H1 (cell line): Measurements from ENCODE around the gene COL10A1. TPM values are rescaled to one million over a fixed set of nuclear protein-coding genes. Genes with fewer than 3 reads are reported as not detected.

Experiments
- CTCF ChIA-PET: fragments of 300-600 bp; sonication (Branson Sonifier 250); formaldehyde crosslinking; loops from one replicate; lab custom pipeline; 2021; ENCODE audit not compliant: partially characterized antibody; lab: Charles Lee
- POLR2A ChIA-PET: fragments of 300-600 bp; sonication (Branson Sonifier 250); formaldehyde crosslinking; loops from one replicate; lab custom pipeline; 2021; ENCODE audit warnings: inconsistent platforms; ENCODE audit not compliant: partially characterized antibody; lab: Charles Lee
- DNase-seq, 2 experiments: peaks; one replicate each; pipeline versions ENCODE4 v3.0.0 to v3.0.0-alpha.2; 2010 to 2022; ENCODE audit warnings: low spot score in 2 of 2, low read depth in 1 of 2, mixed read lengths in 1 of 2
- FAIRE-seq: peaks from 2 replicates; lab custom pipeline; 2011; peaks lifted over from hg19 to GRCh38; lab: Jason Lieb, UNC
- H2AFZ ChIP-seq: 2 replicates; pipeline ENCODE4 v1.8.1; 2012; ENCODE audit warnings: low read length, inconsistent platforms
- H2AK5ac ChIP-seq: 2 replicates; pipeline ENCODE4 v1.6.1; 2013; ENCODE audit warnings: low read depth, low read length
- H2BK120ac ChIP-seq: replicated peaks from 2 replicates; pipeline ENCODE3; 2013; ENCODE audit warnings: low read depth, low read length, inconsistent platforms
- H2BK12ac ChIP-seq: 2 replicates; pipeline ENCODE4 v1.6.1; 2013; ENCODE audit warnings: low read depth, low read length
- H2BK15ac ChIP-seq: 2 replicates; pipeline ENCODE4 v1.6.1; 2013; ENCODE audit warnings: low read length
- H2BK20ac ChIP-seq: 2 replicates; pipeline ENCODE4 v1.6.1; 2013; ENCODE audit warnings: low read length
- H2BK5ac ChIP-seq: 2 replicates; pipeline ENCODE4 v1.6.1; 2013; ENCODE audit warnings: low read depth, low read length
- H3K14ac ChIP-seq: 2 replicates; pipeline ENCODE4 v1.6.1; 2013; ENCODE audit warnings: inconsistent platforms; ENCODE audit not compliant: insufficient read length
- H3K18ac ChIP-seq: 2 replicates; pipeline ENCODE4 v1.6.1; 2013; ENCODE audit warnings: low read length; ENCODE audit errors: extremely low read depth
- H3K23ac ChIP-seq: 2 replicates; pipeline ENCODE4 v1.6.1; 2013; ENCODE audit warnings: inconsistent platforms; ENCODE audit not compliant: insufficient read length
- H3K23me2 ChIP-seq: 2 replicates; pipeline ENCODE4 v1.6.1; 2013; ENCODE audit warnings: low read depth, low read length
- H3K27ac ChIP-seq: 2 replicates; pipeline ENCODE4 v1.6.1; 2011; ENCODE audit warnings: low read depth, low read length, inconsistent platforms
- H3K27me3 ChIP-seq, 4 experiments: replicated peaks in 1 of 4; 1 replicate in 1 of 4; 2 replicates in 3 of 4; pipeline versions ENCODE4 v1.6.1 to v1.8.1; 2011 to 2013; ENCODE audit warnings: low read length in 3 of 4, mild to moderate bottlenecking in 3 of 4, inconsistent platforms in 2 of 4, mixed read lengths in 2 of 4, moderate library complexity in 1 of 4; ENCODE audit not compliant: control insufficient read depth in 3 of 4, insufficient read depth in 3 of 4; ENCODE audit errors: extremely low read depth in 1 of 4
- H3K36me3 ChIP-seq, 4 experiments: 2 replicates each; pipeline versions ENCODE4 v1.6.1 to v1.8.1; 2011 to 2013; ENCODE audit warnings: mild to moderate bottlenecking in 4 of 4, low read length in 3 of 4, moderate library complexity in 2 of 4, control low read depth in 1 of 4, inconsistent platforms in 1 of 4; ENCODE audit not compliant: insufficient read depth in 4 of 4, control insufficient read depth in 2 of 4
- H3K4ac ChIP-seq: replicated peaks from 2 replicates; pipeline ENCODE3; 2013; ENCODE audit warnings: low read length, low read depth, mixed read lengths, inconsistent platforms; ENCODE audit not compliant: insufficient read length
- H3K4me1 ChIP-seq, 4 experiments: replicated peaks in 1 of 4; 1 replicate in 1 of 4; 2 replicates in 3 of 4; pipeline versions ENCODE4 v1.6.1 to v1.8.1; 2011 to 2013; ENCODE audit warnings: low read length in 3 of 4, inconsistent platforms in 2 of 4, mixed read lengths in 1 of 4; ENCODE audit not compliant: insufficient read depth in 4 of 4, control insufficient read depth in 3 of 4
- H3K4me2 ChIP-seq, 2 experiments: 2 replicates each; pipeline versions ENCODE4 v1.6.1 to v1.8.1; 2011 to 2013; ENCODE audit warnings: low read depth in 2 of 2, low read length in 2 of 2, control low read depth in 1 of 2, inconsistent platforms in 1 of 2, mild to moderate bottlenecking in 1 of 2; ENCODE audit not compliant: insufficient read depth in 1 of 2
- H3K4me3 ChIP-seq, 4 experiments: fragments of 200-600, 300-600 bp in 1 of 4; sonication (generic), shearing (Covaris generic), sonication (Bioruptor Twin) in 1 of 4; 2 replicates each; pipeline versions ENCODE4 v1.5.1 to v1.8.1; 2011 to 2016; ENCODE audit warnings: low read length in 4 of 4, low read depth in 3 of 4, control low read depth in 2 of 4, inconsistent platforms in 2 of 4, mild to moderate bottlenecking in 2 of 4, mixed read lengths in 1 of 4, moderate library complexity in 1 of 4; ENCODE audit not compliant: insufficient read depth in 2 of 4; ENCODE audit errors: extremely low read depth in 1 of 4
- H3K56ac ChIP-seq: replicated peaks from 2 replicates; pipeline ENCODE3; 2013; ENCODE audit warnings: low read depth, mild to moderate bottlenecking, mixed read lengths, low read length, inconsistent platforms; ENCODE audit not compliant: insufficient read length
- H3K79me1 ChIP-seq: 2 replicates; pipeline ENCODE4 v1.6.1; 2013; ENCODE audit warnings: low read depth, low read length, control low read depth
- H3K79me2 ChIP-seq, 2 experiments: 2 replicates each; pipeline versions ENCODE4 v1.6.1 to v1.8.1; 2012 to 2013; ENCODE audit warnings: low read length in 2 of 2, mild to moderate bottlenecking in 2 of 2, inconsistent platforms in 1 of 2; ENCODE audit not compliant: insufficient read depth in 2 of 2, control insufficient read depth in 1 of 2
- H3K9ac ChIP-seq, 4 experiments: replicated peaks in 1 of 4; 1 replicate in 1 of 4; 2 replicates in 3 of 4; pipeline versions ENCODE4 v1.6.1 to v1.8.1; 2011 to 2013; ENCODE audit warnings: low read depth in 3 of 4, low read length in 3 of 4, control low read depth in 2 of 4, mild to moderate bottlenecking in 2 of 4, moderate library complexity in 2 of 4, inconsistent platforms in 1 of 4; ENCODE audit errors: extremely low read depth in 1 of 4
- H3K9me3 ChIP-seq, 2 experiments: 2 replicates each; pipeline versions ENCODE4 v1.6.1 to v1.8.1; 2012 to 2013; ENCODE audit warnings: mild to moderate bottlenecking in 2 of 2, moderate library complexity in 2 of 2, control low read depth in 1 of 2, inconsistent platforms in 1 of 2, low read depth in 1 of 2, low read length in 1 of 2, mixed read lengths in 1 of 2; ENCODE audit not compliant: insufficient read depth in 2 of 2
- H4K20me1 ChIP-seq, 2 experiments: replicated peaks in 1 of 2; 2 replicates each; pipeline versions ENCODE3 to v1.8.1; 2011 to 2013; ENCODE audit warnings: inconsistent platforms in 2 of 2, low read length in 2 of 2, mild to moderate bottlenecking in 1 of 2; ENCODE audit not compliant: insufficient read depth in 2 of 2, control insufficient read depth in 1 of 2
- H4K5ac ChIP-seq: 2 replicates; pipeline ENCODE4 v1.6.1; 2013; ENCODE audit warnings: low read length, low read depth, mixed read lengths, inconsistent platforms; ENCODE audit not compliant: insufficient read length
- H4K8ac ChIP-seq: 2 replicates; pipeline ENCODE4 v1.8.0; 2013; ENCODE audit warnings: mild to moderate bottlenecking, moderate library complexity, low read length, inconsistent platforms; ENCODE audit not compliant: insufficient read depth; ENCODE audit errors: extremely low read depth
- H4K91ac ChIP-seq: replicated peaks from 2 replicates; pipeline ENCODE3; 2013; ENCODE audit warnings: low read length, mixed read lengths, inconsistent platforms; ENCODE audit not compliant: insufficient read length
- ASH2L ChIP-seq: fragments of 200-600, 300-600 bp; sonication (generic); IDR thresholded peaks from one replicate; pipeline ENCODE4 v1.7.1; 2017; ENCODE audit warnings: low read length
- BRCA1 ChIP-seq: IDR thresholded peaks from 2 replicates; pipeline ENCODE4 v1.6.1; 2012; ENCODE audit warnings: low read depth, low read length, improper control_type of control experiment
- CHD2 ChIP-seq: IDR thresholded peaks from 2 replicates; pipeline ENCODE4 v1.6.1; 2012; ENCODE audit warnings: low read length, improper control_type of control experiment
- SAP30 ChIP-seq: fragments of 300-600 bp; sonication (generic); IDR thresholded peaks from 2 replicates; pipeline ENCODE4 v1.7.1; 2012; ENCODE audit warnings: low read length, moderate library complexity, mild to moderate bottlenecking, inconsistent platforms; ENCODE audit not compliant: insufficient read depth, insufficient replicate concordance
- TAF7 ChIP-seq: optimal IDR thresholded peaks from 2 replicates; pipeline ENCODE3; 2011; ENCODE audit warnings: low read depth, mild to moderate bottlenecking, inconsistent platforms, low read length, moderate library complexity, borderline replicate concordance
- TBP ChIP-seq: IDR thresholded peaks from 2 replicates; pipeline ENCODE4 v1.6.1; 2011; ENCODE audit warnings: low read depth, low read length, improper control_type of control experiment
- TEAD4 ChIP-seq: IDR thresholded peaks from 2 replicates; pipeline ENCODE4 v1.6.1; 2012; ENCODE audit warnings: low read depth, low read length, inconsistent platforms, mixed read lengths
- WGBS, 2 experiments: shearing (Covaris generic) in 1 of 2; methylation state at CpG; one replicate each; pipeline versions ENCODE4 v1.1.6 to v1.1.7; 2013 to 2015; ENCODE audit warnings: low lambda C conversion rate in 2 of 2, mixed read lengths in 2 of 2, inconsistent platforms in 1 of 2, low coverage in 1 of 2, missing lambda C conversion rate in 1 of 2; ENCODE audit not compliant: insufficient replicate concordance in 2 of 2, insufficient coverage in 1 of 2, insufficient read length in 1 of 2; ENCODE audit errors: extremely low coverage in 1 of 2, missing lambda C conversion rate in 1 of 2; 5-methylcytosine and 5-hydroxymethylcytosine counted together
- polyA plus RNA-seq, 7 experiments: library from polyadenylated mRNA; depleted of rRNA in 3 of 7; stranded (reverse) in 5 of 7; unstranded in 2 of 7; fragments of >200 nt in 5 of 7; fragments of 200-250 nt in 2 of 7; gene quantifications; 1 replicate in 5 of 7; 2 replicates in 1 of 7; 4 replicates in 1 of 7; pipeline versions ENCODE4 v1.2.1 to v1.2.3, GENCODE V29; 2011 to 2013; ENCODE audit warnings: missing spikeins in 2 of 7, mixed read lengths in 2 of 7
- total RNA-seq: library from RNA; stranded (reverse); fragmentation: NEBNext Ultra II Directional; extraction: Animal tissue kit (Norgen Biotek cat#: 25700); gene quantifications from 2 replicates; pipeline ENCODE4 v1.2.1, GENCODE V29; 2021
- TF ChIP-seq, protein P1 (sequence below): IDR thresholded peaks from 2 replicates; pipeline ENCODE4 v1.6.1; 2011; ENCODE audit warnings: low read length, improper control_type of control experiment

COL10A1 gene
- total and polyA plus RNA-seq, 2 of the 8 experiments (the other 6 are each of a cell fraction or from before 2014, with no cell fraction given): not detected

DNA sequence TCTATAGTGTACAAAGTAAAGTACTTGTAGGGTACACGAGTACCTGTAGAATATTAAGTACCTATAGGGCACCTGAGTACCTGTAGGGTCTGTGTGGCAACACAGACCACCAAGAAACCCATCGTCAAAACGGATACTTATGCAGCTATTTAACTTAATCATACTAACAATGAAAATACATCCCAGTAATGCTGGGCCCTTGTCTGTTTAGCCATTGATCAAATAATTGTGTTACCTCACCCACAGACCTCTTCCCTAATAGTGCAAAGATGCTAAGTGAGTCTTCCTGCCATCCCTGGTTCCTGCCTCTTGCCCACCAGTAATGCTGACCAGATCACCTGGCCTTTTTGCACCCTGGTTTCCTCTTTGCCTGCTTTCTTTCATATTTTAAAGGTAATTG is 7.5 kb upstream of the COL10A1 start:
- 46% methylated on average over 3 of the region's 3 CpGs; no CpG with 5 or more reads in 1 of the 2 experiments for WGBS, 2 experiments
- Histone ChIP-seq H3K79me2 (no peaks in the 10 kb centered on the region), H2BK5ac (no peak overlapping the region), H3K27me3 (no peaks in the 10 kb centered on the region), H3K9ac (no peak overlapping the region), H3K27ac (no peak overlapping the region), H3K4me3 (no peak overlapping the region), H4K5ac (no peak overlapping the region), H3K23me2 (no peaks in the 10 kb centered on the region), H4K91ac (no peak overlapping the region), H3K4me2 (peak overlapping the region in 1 of 2 experiments; percentile 49; a peak in 2 of 4 replicates), H3K79me1 (no peaks in the 10 kb centered on the region), H3K36me3 (no peaks in the 10 kb centered on the region; a peak in 1 of 8 replicates), H3K9me3 (no peaks in the 10 kb centered on the region), H3K18ac (no peak overlapping the region), H4K20me1 (peaks cover 0 to 1% of the 10 kb centered on the region in 2 experiments), H2BK120ac (no peak overlapping the region), H4K8ac (no peak overlapping the region), H3K14ac (no peak overlapping the region), H3K4ac (no peak overlapping the region), H2BK12ac (no peak overlapping the region), H3K4me1 (peaks cover 0 to 8% (median 5%) of the 10 kb centered on the region in 4 experiments; a peak in 2 of 7 replicates), H2BK15ac (no peak overlapping the region), H2BK20ac (no peak overlapping the region), H3K23ac (no peak overlapping the region), H3K56ac (no peak overlapping the region), H2AFZ (no peak overlapping the region), H2AK5ac (no peak overlapping the region)
- TF ChIP-seq CHD2 (no peak), ASH2L (no peak), TAF7 (no peak), TBP (no peak), BRCA1 (no peak), SAP30 (no peak), TEAD4 (no peak)
- TF ChIP-seq, protein P1, sequence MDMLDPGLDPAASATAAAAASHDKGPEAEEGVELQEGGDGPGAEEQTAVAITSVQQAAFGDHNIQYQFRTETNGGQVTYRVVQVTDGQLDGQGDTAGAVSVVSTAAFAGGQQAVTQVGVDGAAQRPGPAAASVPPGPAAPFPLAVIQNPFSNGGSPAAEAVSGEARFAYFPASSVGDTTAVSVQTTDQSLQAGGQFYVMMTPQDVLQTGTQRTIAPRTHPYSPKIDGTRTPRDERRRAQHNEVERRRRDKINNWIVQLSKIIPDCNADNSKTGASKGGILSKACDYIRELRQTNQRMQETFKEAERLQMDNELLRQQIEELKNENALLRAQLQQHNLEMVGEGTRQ: no peak
- CTCF ChIA-PET: interaction anchor here (1.0 to 1.5 kb wide), 2 partner anchors 11 to 21 kb away, joined by 3 to 6 read pairs; no protein-coding TSS in a partner anchor
- POLR2A ChIA-PET: interaction anchor here (1.0 to 1.8 kb wide), 2 partner anchors 11 to 16 kb away, joined by 3 to 5 read pairs; no protein-coding TSS in a partner anchor
- no peak for DNase-seq
- FAIRE-seq: no peak
